GM19023 (cell line): ENCODE data around the gene AKR1A1.
"Not testable (repeated sequence)": the region's sequence is repeated elsewhere in the genome, so short reads cannot be mapped to it uniquely, and the experiment has no call there.

Source experiments
- ATAC-seq: cut with Tn5 transposase; IDR thresholded peaks from one replicate; pipeline ENCODE4 v1.9.1; 2021; ENCODE audit warnings: mild to moderate bottlenecking, moderate library complexity; ENCODE audit not compliant: unreplicated experiment

The AKR1A1 gene

GRCh38 chr1:45550401-45551351 is at the start of gene AKR1A1:
Gene AKR1A1, plus strand, starts transcription at chr1:45550826. Its CDS starts 10,969 bp downstream, at chr1:45561795.
- ATAC-seq, result peak; percentile 86

DNA sequence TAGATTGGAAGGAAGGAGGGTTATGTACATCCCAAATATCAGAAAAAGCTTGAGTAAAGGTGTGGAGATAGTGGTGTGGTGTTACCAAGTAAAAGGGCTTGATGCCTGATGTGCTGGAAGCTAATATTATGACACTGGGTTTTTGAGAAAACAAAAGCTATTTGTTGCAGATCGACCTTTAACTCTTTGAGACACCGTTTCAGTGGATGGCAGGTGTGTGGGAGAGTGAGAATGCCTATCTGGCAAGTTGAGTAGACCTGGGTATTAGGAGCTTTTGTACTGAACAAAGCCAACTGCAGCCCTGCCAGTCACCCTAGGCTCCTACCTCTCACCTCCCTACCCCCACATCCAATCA is 49.1 kb upstream of the AKR1A1 start:
- no peak for ATAC-seq

DNA sequence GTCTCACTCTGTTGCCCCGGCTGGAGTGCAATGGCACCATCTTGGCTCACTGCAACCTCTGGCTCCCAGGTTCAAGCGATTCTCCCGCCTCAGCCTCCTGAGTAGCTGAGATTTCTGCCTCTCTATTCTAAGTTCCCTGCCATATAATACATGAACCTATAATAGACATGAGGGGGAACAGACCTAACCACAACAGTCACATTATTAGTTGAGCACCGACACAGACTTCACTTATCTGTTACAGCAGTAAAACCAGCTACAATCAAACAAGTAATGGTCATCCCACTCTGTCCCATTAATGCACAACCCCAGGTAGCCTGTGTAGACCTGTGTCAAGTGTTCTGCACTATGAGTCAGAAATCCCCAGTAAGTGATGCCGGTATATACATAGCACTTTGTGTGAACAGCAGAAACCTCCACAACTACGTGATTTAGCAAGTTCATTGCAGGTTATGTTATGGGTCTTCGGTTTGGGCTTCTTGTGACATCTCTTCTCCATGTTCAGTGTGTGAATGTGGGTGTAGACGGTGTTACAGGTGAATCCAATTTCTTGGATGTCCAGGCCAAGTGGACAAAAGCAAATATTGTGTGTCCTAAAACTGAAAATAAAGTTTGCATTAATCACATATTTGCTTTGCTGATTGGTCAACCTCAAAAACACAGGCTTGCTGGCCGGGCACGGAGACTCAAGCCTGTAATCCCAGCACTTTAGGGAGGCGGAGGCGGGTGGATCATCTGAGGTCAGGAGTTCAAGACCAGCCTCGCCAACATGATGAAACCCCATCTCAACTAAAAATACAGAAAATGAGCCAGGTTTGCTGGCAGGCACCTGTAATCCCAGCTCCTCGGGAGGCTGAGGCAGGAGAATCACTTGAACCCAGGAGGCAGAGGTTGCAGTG is 46.9 kb upstream of the AKR1A1 start:
- ATAC-seq, result no peak

DNA sequence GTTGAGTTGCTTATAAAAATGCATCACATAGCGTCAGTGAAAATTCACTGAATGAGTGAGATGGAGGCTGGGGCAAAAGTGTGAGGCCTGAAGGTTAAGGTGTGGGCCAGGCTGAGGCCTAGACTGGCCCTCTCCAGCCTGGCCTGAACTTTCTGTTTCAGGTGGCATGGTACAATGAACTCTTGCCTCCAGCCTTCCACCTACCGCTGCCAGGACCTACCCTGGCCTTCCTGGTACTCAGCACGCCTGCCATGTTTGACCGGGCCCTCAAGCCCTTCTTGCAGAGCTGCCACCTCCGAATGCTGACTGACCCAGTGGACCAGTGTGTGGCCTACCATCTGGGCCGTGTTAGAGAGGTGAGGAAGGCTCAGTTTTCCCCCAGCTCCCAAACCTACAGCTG is 43.4 kb upstream of the AKR1A1 start:
- ATAC-seq, result no peak

DNA sequence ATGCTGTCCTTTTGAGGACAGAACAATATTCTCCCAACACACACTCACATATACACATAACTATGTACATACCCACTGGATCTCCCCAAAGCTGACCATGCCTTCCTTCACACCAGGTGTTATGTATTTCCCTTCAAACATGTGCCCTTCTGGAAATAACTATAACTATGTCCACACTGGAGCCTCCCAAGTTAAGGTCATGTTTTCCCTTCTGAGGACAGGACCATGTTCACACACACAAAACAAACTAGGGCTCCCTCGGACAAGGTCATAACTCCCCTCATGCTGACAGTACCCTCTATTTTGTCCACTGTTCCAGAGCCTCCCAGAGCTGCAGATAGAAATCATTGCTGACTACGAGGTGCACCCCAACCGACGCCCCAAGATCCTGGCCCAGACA is 42.7 kb upstream of the AKR1A1 start:
- ATAC-seq, result no peak

GRCh38 chr1:45508295-45509151 is 42.1 kb upstream of the AKR1A1 start:
- ATAC-seq, result no peak

DNA sequence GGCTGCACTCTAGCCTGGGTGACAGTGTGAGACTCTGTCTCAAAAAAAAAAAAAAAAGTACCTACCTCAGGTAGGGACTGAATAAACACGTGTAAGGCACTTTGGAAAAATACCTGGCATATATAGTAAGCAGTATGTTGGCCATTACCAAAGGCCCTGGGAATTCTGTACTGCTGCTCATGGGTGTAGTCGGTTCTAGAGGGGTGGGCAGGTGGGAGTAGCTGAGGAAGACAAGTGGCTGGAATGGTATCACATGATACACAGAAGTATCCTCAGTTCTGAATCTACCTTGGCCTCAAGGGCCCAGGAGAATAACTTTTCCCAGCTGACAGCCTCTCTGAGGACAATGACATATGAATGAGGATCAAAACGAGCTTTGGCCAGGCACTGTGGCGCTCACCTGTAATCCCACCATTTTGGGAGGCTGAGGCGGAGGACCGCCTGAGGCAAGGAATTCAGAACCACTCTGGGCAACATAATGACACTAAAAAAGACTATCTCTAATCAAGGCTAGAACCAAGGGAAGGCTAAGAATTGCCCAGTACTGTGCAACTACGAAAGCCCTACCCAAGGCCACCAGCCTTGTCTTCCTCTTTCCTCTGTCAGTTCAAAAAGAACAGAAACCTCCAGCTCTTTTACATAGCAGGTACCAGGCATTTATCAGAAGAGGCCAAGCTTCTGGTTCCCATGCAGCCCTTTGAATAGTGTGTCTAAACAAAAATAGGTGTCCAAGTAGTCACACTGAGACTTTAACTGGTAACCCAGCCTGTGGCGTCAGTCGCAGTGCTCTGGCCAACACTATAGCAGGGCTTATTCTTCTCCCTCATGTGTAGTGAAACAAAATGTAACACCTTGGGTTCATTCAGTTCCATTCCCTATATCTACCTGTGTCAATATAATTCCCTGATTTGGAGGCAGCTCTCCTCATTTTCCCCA is 40.3 kb upstream of the AKR1A1 start:
- ATAC-seq, result no peak

DNA sequence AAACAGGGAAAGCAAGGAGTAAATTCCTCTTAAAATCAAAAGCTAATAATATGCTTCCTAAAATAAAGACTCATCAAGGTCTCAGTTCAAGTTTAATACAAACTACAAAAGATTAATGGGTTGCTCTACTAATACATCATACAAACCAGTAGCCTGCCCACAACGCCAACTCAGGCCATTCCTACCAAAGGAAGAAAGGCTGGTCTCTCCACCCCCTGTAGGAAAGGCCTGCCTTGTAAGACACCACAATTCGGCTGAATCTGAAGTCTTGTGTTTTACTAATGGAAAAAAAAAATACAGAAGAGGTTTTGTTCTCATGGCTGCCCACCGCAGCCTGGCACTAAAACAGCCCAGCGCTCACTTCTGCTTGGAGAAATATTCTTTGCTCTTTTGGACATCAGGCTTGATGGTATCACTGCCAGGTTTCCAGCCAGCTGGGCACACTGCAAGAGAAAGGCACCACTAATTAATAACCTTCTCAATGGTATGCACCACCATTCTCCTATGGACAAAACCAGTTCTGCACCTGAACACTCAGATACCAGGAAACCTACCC is 39.6 kb upstream of the AKR1A1 start:
- no peak for ATAC-seq

GRCh38 chr1:45512641-45513054 is 38.0 kb upstream of the AKR1A1 start:
- no peak for ATAC-seq

- not testable (repeated sequence) for ATAC-seq
These were observed 36.9 kb upstream of the AKR1A1 start for GRCh38 chr1:45513532-45514260.

GRCh38 chr1:45516036-45516435 is 34.6 kb upstream of the AKR1A1 start:
- no peak for ATAC-seq

- ATAC-seq, result no peak
These were observed 34.2 kb upstream of the AKR1A1 start for GRCh38 chr1:45516465-45516864.

DNA sequence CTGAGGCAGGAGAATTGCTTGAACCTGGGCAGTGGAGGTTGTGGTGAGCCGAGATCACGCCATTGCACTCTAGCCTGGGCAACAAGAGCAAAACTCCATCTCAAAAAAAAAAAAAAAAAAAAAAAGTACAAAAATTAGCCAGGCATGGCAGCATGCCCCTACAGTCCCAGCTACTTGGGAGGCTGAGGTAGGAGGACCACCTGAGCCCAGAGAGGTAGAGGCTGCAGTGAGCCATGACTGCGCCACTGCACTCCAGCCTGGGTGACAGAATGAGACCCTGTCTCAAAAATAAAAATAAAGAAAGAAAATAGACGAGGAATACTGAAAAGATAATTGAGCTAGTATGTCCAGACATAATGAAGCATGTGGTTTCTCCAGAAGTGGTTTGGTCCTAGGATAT is 32.3 kb upstream of the AKR1A1 start:
- not testable (repeated sequence) for ATAC-seq

DNA sequence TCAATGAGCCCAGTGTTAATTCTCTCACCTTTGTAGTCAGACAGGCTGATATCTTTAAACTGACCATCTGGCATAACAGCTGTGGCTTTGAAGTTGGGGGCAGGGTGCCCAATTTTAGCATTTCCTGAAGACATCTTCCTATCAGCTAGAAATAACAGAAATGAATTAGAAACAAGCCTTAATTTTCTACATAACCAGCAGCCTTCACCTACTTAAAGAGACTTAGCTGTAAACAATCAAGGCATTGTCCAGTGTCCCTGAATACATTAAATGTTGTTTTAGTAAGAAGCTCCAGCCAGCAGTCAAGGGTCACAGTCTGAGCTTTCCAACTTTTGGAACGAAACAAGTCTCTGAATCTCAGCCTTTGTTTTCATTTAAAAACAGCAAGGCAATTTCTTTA is 31.7 kb upstream of the AKR1A1 start:
- ATAC-seq, result no peak

DNA sequence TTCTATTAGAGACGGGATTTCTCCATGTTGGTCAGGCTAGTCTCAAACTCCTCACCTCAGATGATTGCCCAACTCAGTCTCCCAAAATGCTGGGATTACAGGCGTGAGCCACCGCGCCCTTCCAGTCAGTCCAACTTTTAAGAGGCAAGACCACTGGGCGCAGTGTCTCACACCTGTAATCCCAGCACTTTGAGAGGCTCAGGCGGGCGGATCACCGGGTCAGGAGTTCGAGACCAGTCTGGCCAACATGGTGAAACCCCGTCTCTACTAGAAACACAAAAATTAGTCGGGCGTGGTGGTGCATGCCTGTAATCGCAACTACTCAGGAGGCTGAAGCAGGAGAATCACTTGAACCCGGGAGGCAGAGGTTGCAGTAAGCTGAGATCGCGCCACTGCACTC is 30.9 kb upstream of the AKR1A1 start:
- not testable (repeated sequence) for ATAC-seq

GRCh38 chr1:45521413-45522323 is 29.0 kb upstream of the AKR1A1 start, which contains the start of gene PRDX1:
Gene PRDX1, minus strand, starts transcription at chr1:45521884. Its CDS starts 2,841 bp downstream, at chr1:45519043.
- peak; percentile 74 for ATAC-seq

GRCh38 chr1:45522324-45523104 is 28.1 kb upstream of the AKR1A1 start:
- ATAC-seq, result peak; percentile 13
